ENCODE data around the gene FGD6.

GRCh38 chr12:95213119-95213518, 4.1 kb downstream of the FGD6 start:
- no peak for TF ChIP-seq SUZ12 (IDR thresholded peaks at IDR 0.05; ENCODE audit: extremely low read depth, insufficient read depth, insufficient read length)
- no peak for TF ChIP-seq ZNF274 (IDR thresholded peaks at IDR 0.05; ENCODE audit: low read depth, low read length)

Data from NT2/D1 (cell line).